HCT116 (cell line): Measurements from ENCODE around the gene PDE6G.

Source experiments
- EGR1 ChIP-seq: IDR thresholded peaks from 2 replicates; pipeline ENCODE4 v1.6.1; 2012; ENCODE audit warnings: low read depth
- EZH2 ChIP-seq: fragments of 200-600 bp; sonication (generic); IDR thresholded peaks from 2 replicates; pipeline ENCODE4 v1.6.1; 2017; ENCODE audit warnings: antibody characterized with exemption, mixed run types
- EZH2phosphoT487 ChIP-seq: fragments of 200-600 bp; IDR thresholded peaks from 2 replicates; pipeline ENCODE4 v1.6.1; 2018; ENCODE audit warnings: antibody characterized with exemption, borderline replicate concordance
- POLR2A ChIP-seq: IDR thresholded peaks from 2 replicates; pipeline ENCODE4 v1.7.0; 2011; ENCODE audit warnings: borderline replicate concordance; ENCODE audit not compliant: insufficient read depth, insufficient read length; ENCODE audit errors: extremely low read depth
- POLR2AphosphoS5 ChIP-seq: IDR thresholded peaks from 2 replicates; pipeline ENCODE4 v1.6.1; 2011; ENCODE audit warnings: mild to moderate bottlenecking, low read depth, low read length, moderate library complexity
- RAD21 ChIP-seq: IDR thresholded peaks from 2 replicates; pipeline ENCODE4 v1.6.1; 2012; ENCODE audit warnings: low read depth, mild to moderate bottlenecking
- SRF ChIP-seq: IDR thresholded peaks from 2 replicates; pipeline ENCODE4 v1.6.1; 2012; ENCODE audit warnings: low read depth
- YY1 ChIP-seq: IDR thresholded peaks from 2 replicates; pipeline ENCODE4 v1.6.1; 2011; ENCODE audit warnings: low read length, low read depth, moderate library complexity, mild to moderate bottlenecking; ENCODE audit not compliant: insufficient replicate concordance; ENCODE audit errors: extremely low read depth
- ZFX ChIP-seq: fragments of 450-650 bp; IDR thresholded peaks from 2 replicates; pipeline ENCODE4 v1.6.1; 2017
- ZNF274 ChIP-seq: fragments of 200-500 bp; sonication (Bioruptor generic); IDR thresholded peaks from 2 replicates; pipeline ENCODE4 v1.6.1; 2014; ENCODE audit warnings: mild to moderate bottlenecking, low read depth, low read length, inconsistent platforms
- TF ChIP-seq, protein P1 (sequence below), 3 experiments: fragments of 200-600 bp in 1 of 3; sonication (generic) in 1 of 3; IDR thresholded peaks in 2 of 3; conservative IDR thresholded peaks in 1 of 3; 2 replicates each; pipeline ENCODE4 v1.5.1; 2012 to 2017; ENCODE audit warnings: low read depth in 2 of 3, low read length in 2 of 3, antibody characterized with exemption in 1 of 3, borderline replicate concordance in 1 of 3, control low read depth in 1 of 3, mild to moderate bottlenecking in 1 of 3, mixed read lengths in 1 of 3, mixed run types in 1 of 3, moderate library complexity in 1 of 3; ENCODE audit not compliant: insufficient read depth in 1 of 3
- TF ChIP-seq, protein P2 (sequence below): IDR thresholded peaks from 2 replicates; pipeline ENCODE4 v1.6.1; 2012
- TF ChIP-seq, protein P3 (sequence below): IDR thresholded peaks from 2 replicates; pipeline ENCODE4 v1.6.1; 2012; ENCODE audit warnings: low read depth
- TF ChIP-seq, protein P4 (sequence below): IDR thresholded peaks from 2 replicates; pipeline ENCODE4 v1.6.1; 2012

GRCh38 chr17:81701288-81702071 is 45.1 kb upstream of the PDE6G start:
- TF ChIP-seq EZH2 (no peak), EZH2phosphoT487 (no peak), POLR2A (no peak), POLR2AphosphoS5 (no peak; the same call in 1 of the 2 replicates), EGR1 (no peak), ZNF274 (no peak), YY1 (no peak), ZFX (no peak), RAD21 (no peak), SRF (no peak)
- TF ChIP-seq, protein P1, sequence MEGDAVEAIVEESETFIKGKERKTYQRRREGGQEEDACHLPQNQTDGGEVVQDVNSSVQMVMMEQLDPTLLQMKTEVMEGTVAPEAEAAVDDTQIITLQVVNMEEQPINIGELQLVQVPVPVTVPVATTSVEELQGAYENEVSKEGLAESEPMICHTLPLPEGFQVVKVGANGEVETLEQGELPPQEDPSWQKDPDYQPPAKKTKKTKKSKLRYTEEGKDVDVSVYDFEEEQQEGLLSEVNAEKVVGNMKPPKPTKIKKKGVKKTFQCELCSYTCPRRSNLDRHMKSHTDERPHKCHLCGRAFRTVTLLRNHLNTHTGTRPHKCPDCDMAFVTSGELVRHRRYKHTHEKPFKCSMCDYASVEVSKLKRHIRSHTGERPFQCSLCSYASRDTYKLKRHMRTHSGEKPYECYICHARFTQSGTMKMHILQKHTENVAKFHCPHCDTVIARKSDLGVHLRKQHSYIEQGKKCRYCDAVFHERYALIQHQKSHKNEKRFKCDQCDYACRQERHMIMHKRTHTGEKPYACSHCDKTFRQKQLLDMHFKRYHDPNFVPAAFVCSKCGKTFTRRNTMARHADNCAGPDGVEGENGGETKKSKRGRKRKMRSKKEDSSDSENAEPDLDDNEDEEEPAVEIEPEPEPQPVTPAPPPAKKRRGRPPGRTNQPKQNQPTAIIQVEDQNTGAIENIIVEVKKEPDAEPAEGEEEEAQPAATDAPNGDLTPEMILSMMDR (IDR thresholded peaks at IDR 0.05 in 2 of 3, conservative IDR thresholded peaks at IDR 0.05 in 1 of 3; ENCODE audit: borderline replicate concordance in 1 of 3, insufficient read depth in 1 of 3, low read depth in 2 of 3, low read length in 2 of 3): peak in 2 of 3 experiments; percentile 30 to 32; a peak in 4 of 6 replicates
- TF ChIP-seq, protein P2, sequence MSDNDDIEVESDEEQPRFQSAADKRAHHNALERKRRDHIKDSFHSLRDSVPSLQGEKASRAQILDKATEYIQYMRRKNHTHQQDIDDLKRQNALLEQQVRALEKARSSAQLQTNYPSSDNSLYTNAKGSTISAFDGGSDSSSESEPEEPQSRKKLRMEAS: no peak
- TF ChIP-seq, protein P3, sequence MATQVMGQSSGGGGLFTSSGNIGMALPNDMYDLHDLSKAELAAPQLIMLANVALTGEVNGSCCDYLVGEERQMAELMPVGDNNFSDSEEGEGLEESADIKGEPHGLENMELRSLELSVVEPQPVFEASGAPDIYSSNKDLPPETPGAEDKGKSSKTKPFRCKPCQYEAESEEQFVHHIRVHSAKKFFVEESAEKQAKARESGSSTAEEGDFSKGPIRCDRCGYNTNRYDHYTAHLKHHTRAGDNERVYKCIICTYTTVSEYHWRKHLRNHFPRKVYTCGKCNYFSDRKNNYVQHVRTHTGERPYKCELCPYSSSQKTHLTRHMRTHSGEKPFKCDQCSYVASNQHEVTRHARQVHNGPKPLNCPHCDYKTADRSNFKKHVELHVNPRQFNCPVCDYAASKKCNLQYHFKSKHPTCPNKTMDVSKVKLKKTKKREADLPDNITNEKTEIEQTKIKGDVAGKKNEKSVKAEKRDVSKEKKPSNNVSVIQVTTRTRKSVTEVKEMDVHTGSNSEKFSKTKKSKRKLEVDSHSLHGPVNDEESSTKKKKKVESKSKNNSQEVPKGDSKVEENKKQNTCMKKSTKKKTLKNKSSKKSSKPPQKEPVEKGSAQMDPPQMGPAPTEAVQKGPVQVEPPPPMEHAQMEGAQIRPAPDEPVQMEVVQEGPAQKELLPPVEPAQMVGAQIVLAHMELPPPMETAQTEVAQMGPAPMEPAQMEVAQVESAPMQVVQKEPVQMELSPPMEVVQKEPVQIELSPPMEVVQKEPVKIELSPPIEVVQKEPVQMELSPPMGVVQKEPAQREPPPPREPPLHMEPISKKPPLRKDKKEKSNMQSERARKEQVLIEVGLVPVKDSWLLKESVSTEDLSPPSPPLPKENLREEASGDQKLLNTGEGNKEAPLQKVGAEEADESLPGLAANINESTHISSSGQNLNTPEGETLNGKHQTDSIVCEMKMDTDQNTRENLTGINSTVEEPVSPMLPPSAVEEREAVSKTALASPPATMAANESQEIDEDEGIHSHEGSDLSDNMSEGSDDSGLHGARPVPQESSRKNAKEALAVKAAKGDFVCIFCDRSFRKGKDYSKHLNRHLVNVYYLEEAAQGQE: no peak
- TF ChIP-seq, protein P4, sequence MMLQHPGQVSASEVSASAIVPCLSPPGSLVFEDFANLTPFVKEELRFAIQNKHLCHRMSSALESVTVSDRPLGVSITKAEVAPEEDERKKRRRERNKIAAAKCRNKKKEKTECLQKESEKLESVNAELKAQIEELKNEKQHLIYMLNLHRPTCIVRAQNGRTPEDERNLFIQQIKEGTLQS: no peak
